ENCODE data around the gene RABL2A. TPM values are rescaled to one million over a fixed set of nuclear protein-coding genes. Genes with fewer than 3 reads are reported as not detected.
A peak's percentile ranks its signal among the peaks of the same experiment; 100 is the strongest.
"Not testable (repeated sequence)": the region's sequence is repeated elsewhere in the genome, so short reads cannot be mapped to it uniquely, and the experiment has no call there.

Gene RABL2A
- total RNA-seq, 1 experiment from 2014 or later = 7.5 TPM

DNA sequence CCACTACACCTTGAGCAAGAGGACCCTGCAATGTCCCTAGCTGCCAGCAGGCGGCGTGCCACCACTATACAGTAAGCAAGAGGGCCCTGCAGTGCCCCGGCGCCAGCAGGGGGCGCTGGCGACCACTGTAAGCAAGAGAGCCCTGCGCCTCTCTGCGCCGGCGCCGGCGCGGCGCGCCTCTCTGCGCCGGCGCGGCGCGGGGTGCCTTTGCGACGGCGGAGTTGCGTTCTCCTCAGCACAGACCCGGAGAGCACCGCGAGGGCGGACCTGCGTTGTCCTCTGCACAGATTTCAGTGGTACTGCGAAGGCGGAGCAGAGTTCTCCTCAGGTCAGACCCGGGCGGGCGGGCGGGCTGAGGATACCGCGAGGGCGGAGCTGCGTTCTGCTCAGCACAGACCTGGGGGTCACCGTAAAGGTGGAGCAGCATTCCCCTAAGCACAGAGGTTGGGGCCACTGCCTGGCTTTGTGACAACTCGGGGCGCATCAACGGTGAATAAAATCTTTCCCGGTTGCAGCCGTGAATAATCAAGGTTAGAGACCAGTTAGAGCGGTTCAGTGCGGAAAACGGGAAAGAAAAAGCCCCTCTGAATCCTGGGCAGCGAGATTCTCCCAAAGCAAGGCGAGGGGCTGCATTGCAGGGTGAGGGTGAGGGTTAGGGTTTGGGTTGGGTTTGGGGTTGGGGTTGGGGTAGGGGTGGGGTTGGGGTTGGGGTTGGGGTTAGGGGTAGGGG, 24.9 kb upstream of the RABL2A start:
- H3K36me3 ChIP-seq; H3K27me3 ChIP-seq; H3K9me3 ChIP-seq (replicated peaks); H3K4me3 ChIP-seq; H3K27ac ChIP-seq; H3K4me1 ChIP-seq: not testable (repeated sequence)
- peak; percentile 37 to 60 for DNase-seq

GRCh38 chr2:113602869-113603466, 24.1 kb upstream of the RABL2A start:
- peak overlapping the region; percentile 70 for H3K4me3 ChIP-seq
- no peaks in the 10 kb centered on the region for H3K36me3 ChIP-seq
- DNase-seq = peak in 1 of 2 experiments; percentile 1
- no peaks in the 10 kb centered on the region for H3K27me3 ChIP-seq
- H3K9me3 ChIP-seq (replicated peaks) = no peaks in the 10 kb centered on the region
- no peaks in the 10 kb centered on the region for H3K4me1 ChIP-seq
- no peak overlapping the region for H3K27ac ChIP-seq

DNA sequence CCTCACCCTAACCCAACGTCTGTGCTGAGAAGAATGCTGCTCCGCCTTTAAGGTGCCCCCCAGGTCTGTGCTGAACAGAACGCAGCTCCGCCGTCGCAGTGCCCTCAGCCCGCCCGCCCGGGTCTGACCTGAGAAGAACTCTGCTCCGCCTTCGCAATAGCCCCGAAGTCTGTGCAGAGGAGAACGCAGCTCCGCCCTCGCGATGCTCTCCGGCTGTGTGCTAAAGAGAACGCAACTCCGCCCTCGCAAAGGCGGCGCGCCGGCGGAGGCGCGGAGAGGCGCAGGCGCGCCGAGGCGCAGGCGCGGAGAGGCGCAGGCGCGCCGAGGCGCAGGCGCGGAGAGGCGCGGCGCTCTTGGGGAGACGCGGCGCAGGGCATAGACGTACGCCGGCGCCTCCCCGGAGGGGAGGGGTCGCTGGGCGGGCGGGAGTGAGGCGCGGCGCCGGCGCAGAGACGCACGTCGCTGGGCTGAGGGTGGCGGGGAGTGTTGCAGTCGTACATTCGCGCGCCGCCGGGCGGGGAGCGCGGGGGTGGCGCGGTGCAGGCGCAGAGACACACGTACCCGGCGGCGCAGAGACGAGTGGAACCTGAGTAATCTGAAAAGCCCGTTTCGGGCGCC, 23.5 kb upstream of the RABL2A start:
- not testable (repeated sequence) for H3K36me3 ChIP-seq, H3K27me3 ChIP-seq
- peak overlapping the region; percentile 57; the same call in 1 of the 2 replicates for H3K27ac ChIP-seq

DNA sequence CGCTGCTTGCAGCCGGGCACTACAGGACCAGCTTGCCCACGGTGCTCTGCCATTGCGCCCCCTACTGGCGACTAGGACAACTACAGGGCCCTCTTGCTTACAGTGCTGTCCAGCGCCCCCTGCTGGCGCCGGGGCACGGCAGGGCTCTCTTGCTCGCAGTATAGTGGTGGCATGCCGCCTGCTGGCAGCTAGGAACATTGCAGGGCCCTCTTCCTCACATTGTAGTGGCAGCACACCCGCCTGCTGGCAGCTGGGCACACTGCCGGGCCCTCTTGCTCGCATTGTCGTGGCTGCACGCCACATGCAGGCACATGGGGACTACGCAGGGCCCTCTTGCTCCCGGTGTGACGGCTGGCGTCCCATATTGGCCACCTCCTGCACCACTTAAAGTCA, 23.0 kb upstream of the RABL2A start:
- Histone ChIP-seq H3K4me3 (peak overlapping the region; percentile 54), H3K27ac (peak overlapping the region; percentile 57)
- H3K36me3 ChIP-seq; H3K4me1 ChIP-seq; H3K27me3 ChIP-seq; H3K9me3 ChIP-seq (replicated peaks): not testable (repeated sequence)
- peak; percentile 93 to 94 for DNase-seq

More for the DNA sequence above, 23.5 kb upstream of the RABL2A start:
- H3K4me3 ChIP-seq = peak overlapping the region; percentile 70
- DNase-seq = peak; percentile 82 to 83
- H3K4me1 ChIP-seq; H3K9me3 ChIP-seq (replicated peaks): not testable (repeated sequence)

DNA sequence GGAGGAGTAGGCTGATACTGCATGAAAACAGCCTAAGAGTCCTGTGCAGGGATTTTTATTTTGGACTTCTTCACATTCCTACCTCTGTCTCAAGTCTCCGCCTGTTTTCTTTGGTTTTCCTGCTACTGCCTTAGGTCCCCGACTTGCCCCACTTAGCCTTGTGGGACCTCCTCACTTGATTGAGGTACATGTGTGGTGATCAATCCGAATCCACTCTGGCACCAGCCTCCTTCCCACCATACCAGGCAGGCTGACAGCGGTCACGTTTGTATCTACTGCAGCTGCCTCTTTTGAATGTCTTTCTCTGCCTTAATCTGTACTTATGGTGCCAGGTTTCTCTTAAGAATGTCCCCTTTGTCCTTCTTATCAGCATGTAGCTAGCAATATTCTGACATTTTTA, 22.4 kb upstream of the RABL2A start:
- H3K27ac ChIP-seq = peak overlapping the region; percentile 57
- not testable (repeated sequence) for H3K4me1 ChIP-seq; H3K9me3 ChIP-seq (replicated peaks); H3K27me3 ChIP-seq; H3K36me3 ChIP-seq
- peak overlapping the region; percentile 54 for H3K4me3 ChIP-seq
- peak in 1 of 2 experiments; percentile 0 for DNase-seq

DNA sequence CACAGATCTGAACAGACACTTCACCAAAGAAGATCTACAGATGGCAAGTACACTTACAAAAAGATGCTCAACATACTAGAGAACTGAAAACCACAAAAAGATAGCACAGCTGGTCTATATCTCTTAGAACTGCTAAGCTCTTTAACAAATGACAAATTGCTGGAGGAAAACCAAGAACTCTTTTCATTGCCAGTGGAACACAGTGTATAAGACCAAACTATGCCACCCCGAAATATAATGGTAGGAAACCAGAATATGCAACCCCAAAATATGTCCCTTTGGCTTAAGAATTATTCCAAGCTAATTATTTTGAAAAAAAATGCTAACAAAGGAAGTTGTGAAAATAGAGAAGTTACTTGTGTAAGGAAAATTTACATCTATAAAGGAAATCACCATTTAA, 21.0 kb upstream of the RABL2A start:
- not testable (repeated sequence) for H3K36me3 ChIP-seq; H3K4me1 ChIP-seq; H3K4me3 ChIP-seq; H3K27me3 ChIP-seq; H3K9me3 ChIP-seq (replicated peaks); DNase-seq; H3K27ac ChIP-seq

- H3K9me3 ChIP-seq (replicated peaks); H3K27me3 ChIP-seq; H3K27ac ChIP-seq; H3K4me1 ChIP-seq; H3K36me3 ChIP-seq; DNase-seq; H3K4me3 ChIP-seq: not testable (repeated sequence)
These were observed 17.2 kb upstream of the RABL2A start for GRCh38 chr2:113609822-113610221.

- H3K4me3 ChIP-seq; H3K9me3 ChIP-seq (replicated peaks); H3K27me3 ChIP-seq; H3K36me3 ChIP-seq; H3K4me1 ChIP-seq; DNase-seq; H3K27ac ChIP-seq: not testable (repeated sequence)
These were observed 6.1 kb upstream of the RABL2A start for GRCh38 chr2:113621002-113621401.

DNA sequence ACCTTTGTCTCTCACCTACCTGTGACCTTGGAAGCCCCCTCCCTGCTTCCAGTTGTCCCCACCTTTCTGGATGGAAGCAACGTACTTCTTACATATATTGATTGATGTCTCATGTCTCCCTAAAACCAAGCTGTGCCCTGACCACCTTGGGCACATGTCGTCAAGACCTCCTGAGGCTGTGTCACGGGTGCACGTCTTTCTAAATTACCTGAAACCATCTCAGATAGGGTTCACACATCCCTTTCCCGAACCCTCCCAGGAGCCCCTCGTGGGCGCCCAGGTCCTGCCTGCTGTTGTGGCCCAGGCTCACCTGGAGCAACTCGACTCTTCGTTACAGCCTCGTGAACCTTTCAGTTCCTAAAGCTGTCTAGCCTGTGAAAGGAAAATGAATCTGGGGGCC, 1.2 kb upstream of the RABL2A start:
- H3K27ac ChIP-seq; DNase-seq; H3K4me3 ChIP-seq; H3K4me1 ChIP-seq; H3K9me3 ChIP-seq (replicated peaks); H3K36me3 ChIP-seq; H3K27me3 ChIP-seq: not testable (repeated sequence)

DNA sequence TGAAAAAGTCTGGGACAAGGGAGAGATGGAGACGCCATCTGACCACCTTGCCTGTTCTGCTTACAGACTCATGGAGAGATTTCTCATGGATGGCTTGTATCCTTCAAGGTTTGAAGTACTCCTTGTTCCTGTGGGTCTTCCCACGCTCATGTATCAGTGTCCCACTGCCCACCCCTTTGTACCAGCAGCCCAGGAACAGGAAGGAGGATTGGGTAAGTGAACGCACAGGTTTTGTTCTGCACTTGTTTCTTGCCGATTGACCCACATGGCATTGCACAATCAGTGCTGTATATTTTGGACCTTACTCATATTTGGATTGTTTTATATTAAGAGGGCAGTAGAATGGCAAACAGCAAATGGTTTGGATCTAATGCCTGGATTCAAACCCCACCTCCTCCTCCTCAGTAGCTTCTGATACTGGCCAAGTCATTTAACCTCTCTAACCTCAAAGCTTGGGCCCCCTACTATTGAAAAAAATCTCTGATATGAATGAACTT, 5.8 kb downstream of the RABL2A start:
- not testable (repeated sequence) for H3K36me3 ChIP-seq

GRCh38 chr2:113635358-113635757, 8.3 kb downstream of the RABL2A start:
- H3K4me1 ChIP-seq; H3K4me3 ChIP-seq; H3K27me3 ChIP-seq; DNase-seq; H3K36me3 ChIP-seq; H3K9me3 ChIP-seq (replicated peaks); H3K27ac ChIP-seq: not testable (repeated sequence)

More for the DNA sequence above, 5.8 kb downstream of the RABL2A start:
- H3K27me3 ChIP-seq; H3K27ac ChIP-seq; H3K9me3 ChIP-seq (replicated peaks); H3K4me1 ChIP-seq; DNase-seq; H3K4me3 ChIP-seq: not testable (repeated sequence)

GRCh38 chr2:113636226-113636625, 9.2 kb downstream of the RABL2A start:
- H3K4me3 ChIP-seq; H3K9me3 ChIP-seq (replicated peaks); H3K36me3 ChIP-seq; H3K27me3 ChIP-seq; H3K27ac ChIP-seq; H3K4me1 ChIP-seq; DNase-seq: not testable (repeated sequence)

DNA sequence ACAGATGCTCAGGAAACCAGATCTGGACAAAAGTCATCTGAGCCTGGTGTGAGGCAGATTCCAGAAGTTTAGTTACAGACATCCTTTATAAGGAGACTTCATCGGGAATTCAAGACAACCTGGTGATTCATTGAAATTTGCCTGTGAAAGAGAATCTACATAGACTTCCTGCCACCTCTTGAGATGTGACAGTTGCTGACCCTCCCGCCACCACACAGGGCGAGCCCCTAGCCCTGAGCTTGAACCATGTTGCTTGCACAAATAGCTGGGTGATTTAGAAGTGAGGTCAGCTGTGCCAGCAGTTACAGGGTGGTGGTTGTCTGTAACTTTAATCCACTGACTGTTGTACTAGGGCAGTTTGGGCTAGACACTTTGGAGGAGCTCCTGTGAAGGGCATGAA, 11.0 kb downstream of the RABL2A start:
- not testable (repeated sequence) for H3K27ac ChIP-seq; H3K4me3 ChIP-seq; H3K9me3 ChIP-seq (replicated peaks); H3K27me3 ChIP-seq; H3K4me1 ChIP-seq; H3K36me3 ChIP-seq
- peak in 1 of 2 experiments; percentile 10 for DNase-seq

GRCh38 chr2:113646217-113646616, 19.2 kb downstream of the RABL2A start:
- not testable (repeated sequence) for DNase-seq

DNA sequence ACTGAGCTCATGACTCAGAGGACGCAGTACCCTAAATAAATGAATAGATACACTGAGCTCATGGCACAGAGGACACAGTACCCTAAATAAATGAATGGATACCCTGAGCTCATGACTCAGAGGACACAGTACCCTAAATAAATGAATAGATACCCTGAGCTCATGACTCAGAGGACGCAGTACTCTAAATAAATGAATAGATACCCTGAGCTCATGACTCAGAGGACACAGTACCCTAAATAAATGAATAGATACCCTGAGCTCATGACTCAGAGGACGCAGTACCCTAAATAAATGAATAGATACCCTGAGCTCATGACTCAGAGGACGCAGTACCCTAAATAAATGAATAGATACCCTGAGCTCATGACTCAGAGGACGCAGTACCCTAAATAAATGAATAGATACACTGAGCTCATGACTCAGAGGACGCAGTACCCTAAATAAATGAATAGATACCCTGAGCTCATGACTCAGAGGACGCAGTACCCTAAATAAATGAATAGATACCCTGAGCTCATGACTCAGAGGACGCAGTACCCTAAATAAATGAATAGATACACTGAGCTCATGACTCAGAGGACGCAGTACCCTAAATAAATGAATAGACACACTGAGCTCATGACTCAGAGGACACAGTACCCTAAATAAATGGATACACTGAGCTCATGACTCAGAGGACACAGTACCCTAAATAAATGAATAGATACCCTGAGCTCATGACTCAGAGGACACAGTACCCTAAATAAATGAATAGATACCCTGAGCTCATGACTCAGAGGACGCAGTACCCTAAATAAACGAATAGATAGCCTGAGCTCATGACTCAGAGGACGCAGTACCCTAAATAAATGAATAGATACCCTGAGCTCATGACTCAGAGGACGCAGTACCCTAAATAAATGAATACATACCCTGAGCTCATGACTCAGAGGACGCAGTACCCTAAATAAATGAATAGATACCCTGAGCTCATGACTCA, 24.1 kb downstream of the RABL2A start:
- not testable (repeated sequence) for H3K4me1 ChIP-seq; DNase-seq; H3K4me3 ChIP-seq; H3K27me3 ChIP-seq; H3K36me3 ChIP-seq; H3K27ac ChIP-seq; H3K9me3 ChIP-seq (replicated peaks)

More at GRCh38 chr2:113646217-113646616, 19.2 kb downstream of the RABL2A start:
- not testable (repeated sequence) for H3K27me3 ChIP-seq; H3K4me1 ChIP-seq; H3K4me3 ChIP-seq; H3K9me3 ChIP-seq (replicated peaks); H3K27ac ChIP-seq; H3K36me3 ChIP-seq

Data from SJCRH30 (cell line).